Activated CD4-positive, alpha-beta T cell treated with anti-CD3 and anti-CD28 coated beads, Interleukin-2, amount 50 U/mL, for 16 hours (primary cell): Measurements from ENCODE around the gene WDR83.
A peak's percentile ranks its signal among the peaks of the same experiment; 100 is the strongest.
"Not testable (repeated sequence)": the region's sequence is repeated elsewhere in the genome, so short reads cannot be mapped to it uniquely, and the experiment has no call there.

Experiments used
- DNase-seq: peaks from one replicate; pipeline ENCODE4 v3.0.0-alpha.2; 2020

WDR83 gene

DNA sequence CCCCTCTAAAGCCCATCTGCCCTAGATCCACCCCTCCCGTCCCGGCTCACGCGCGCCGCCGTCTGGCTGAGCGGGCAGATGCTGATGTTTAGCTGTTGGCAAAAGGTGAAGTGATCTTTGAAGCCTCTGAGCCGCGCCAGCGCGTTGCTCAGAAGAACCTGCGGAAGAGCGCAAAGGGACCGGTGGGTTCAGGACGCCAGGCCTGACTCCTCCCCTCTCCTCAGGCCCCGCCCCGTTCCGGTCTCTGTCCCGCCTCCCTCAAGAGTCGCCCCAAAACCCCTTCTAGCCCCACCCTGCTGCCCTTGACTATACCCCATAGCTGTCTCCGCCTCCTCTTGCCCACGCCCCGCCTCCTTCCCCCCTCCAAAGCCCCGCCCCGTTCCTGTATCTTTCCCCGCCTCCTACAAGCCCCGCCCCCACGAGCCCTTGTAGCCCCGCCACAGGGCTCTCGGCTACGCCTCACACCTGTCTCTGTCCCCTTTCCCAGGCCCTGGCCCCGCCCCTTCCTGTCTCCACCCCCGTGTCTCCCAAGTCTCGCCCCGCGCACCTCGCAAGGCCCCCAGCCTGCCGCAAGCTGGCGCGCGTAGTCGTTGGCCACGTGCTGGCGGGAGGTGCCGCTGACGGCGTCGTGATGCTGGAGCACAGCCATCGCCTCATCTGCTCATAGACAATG, 9.6 kb upstream of the WDR83 start:
- no peak for DNase-seq

DNA sequence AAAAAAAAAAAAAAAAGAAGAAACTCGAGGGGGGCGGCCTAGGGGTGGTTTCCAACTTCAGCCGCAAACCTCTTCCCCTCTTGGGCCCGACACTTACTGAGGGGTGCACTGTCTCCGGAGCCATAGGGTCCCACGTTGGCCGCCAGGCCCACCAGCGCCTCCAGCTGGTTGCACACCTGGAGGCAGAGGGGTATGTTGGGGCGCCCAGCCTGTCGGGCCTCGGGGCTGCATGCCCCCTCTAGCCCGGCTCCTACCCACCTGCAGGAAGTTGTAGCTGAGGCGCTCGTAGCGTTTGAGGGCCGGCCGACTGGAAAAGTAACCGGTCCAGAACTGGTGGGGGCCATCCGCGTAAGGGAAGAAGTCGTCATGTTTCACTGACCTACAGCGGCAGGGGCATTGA, 8.6 kb upstream of the WDR83 start:
- no peak for DNase-seq

DNA sequence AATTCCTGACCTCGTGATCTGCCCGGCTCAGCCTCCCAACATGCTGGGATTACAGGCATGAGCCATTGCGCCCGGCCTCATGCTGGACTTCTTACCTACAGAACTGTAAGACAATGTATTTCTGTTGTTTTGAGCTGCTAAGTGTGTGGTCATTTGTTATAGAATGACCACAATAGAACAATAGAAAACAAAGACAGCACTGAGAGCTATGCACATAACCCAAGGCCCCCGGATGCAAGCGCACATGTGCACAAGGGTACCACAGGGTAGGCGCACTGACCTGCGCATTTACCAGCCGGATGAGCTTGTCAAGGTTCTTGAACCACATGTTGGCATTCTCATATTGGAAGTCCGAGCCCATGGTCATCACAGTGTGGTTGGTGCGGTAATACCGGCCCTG, 5.6 kb upstream of the WDR83 start:
- DNase-seq = no peak

DNA sequence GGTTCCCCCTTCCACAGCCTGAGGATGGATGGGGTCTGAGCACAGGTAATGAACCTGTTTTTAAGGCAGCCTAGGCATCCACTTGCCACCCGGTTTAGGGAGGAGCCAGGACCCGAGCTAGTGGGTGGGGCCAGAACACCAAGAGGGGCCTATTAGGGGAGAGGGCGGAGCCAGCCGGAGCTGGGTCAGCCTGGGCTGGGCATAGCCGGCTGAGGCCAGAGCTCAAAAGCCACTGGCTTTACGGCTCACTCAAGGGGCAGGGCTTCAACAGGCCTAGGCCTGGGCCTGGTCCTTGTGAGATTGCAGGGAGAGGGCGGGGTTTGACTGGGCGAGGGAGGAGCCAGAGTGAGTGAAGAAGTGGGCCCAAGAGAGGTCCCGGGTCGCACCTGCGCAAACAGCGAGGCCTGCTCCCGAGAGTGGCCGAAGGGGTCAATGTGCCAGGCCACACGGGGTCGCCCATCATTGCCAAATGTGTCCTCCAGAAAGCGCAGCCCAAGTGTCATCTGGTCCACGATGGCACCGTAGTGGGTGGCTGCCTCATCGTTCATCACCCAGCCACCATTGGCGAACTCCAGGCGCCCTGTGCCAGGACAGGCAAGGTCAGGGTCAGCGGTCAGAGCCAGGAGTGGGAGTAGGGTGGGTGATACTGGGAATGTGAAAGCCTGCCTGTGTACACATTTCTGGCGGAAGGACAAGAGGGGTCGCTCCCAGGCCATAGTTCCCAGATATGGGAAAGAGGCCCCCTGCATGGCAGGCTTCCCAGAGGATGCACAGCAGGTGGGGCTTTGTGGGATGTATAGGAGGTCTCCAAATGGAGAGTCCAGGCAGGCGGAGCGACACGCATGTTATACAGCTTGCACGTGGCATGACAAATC, 2.0 kb upstream of the WDR83 start:
- DNase-seq = no peak

DNA sequence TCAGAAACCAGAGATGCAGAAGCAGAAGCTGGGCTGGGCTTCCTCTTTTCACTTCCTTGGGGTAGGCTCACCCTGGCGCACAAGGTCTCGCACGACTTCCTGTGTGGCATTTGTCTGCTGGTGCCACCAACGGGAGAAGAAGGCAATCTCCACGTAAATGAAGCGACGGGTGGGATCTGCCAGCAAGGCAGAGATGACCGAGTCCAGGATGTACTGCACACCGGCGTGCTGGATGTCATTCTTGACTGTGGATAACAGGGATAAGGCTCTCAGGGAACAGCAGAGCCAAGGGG, 1.4 kb upstream of the WDR83 start:
- DNase-seq = peak; percentile 84

DNA sequence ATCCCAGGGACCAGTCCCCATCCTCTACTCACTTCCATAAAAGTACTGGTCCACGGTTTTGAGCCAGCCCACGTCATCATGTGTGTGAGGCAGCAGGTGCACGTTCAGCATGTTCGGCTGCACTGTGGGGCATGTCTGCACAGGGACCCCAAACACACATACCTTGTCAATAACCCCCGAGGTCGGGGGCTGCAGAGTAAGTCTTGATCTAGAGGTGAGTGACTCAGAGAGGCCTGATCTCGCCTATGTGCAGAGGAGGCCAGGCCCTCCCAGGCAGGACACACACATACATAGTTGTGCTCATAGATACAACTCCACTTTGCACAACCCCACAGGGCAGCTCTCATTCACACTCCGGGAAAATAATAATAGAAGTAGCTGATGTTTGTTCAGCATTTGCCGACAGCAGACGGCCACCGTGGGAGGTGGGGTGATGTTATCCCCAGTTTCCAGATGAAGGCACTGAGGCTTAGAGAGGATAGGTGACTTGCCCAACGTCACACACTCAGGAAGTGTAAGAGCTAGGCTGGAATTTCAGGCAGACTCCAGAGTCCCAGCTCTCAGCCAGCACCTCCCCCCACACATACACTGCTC, 839 bp upstream of the WDR83 start:
- no peak for DNase-seq

DNA sequence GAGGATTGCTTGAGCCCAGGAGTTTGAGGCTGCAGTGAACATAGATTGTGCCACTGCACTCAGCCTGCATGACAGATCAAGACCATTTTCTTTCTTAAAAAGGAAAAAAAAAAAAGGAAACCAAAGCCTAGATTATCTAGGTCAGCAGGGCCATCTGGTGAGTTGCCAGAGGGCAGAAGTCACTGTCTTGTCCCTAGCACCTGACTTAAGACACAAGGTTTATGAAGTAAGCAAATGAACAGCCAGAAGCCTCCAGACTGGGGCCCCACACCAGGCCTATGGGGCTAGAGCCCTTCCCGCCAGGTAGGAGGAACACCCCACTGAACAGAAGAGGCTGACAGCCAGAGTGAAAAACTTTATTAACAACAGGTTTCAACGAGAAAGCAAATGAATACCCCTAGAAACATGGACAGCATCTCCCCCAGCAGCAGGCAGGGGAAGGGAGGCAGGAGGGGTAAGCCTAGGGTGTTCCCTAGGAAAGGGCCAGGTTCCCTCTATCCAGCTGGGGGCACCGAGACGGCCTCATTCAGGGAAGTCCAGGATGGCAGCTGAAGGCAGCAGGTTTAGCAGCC, 1.2 kb downstream of the WDR83 start:
- DNase-seq = no peak

DNA sequence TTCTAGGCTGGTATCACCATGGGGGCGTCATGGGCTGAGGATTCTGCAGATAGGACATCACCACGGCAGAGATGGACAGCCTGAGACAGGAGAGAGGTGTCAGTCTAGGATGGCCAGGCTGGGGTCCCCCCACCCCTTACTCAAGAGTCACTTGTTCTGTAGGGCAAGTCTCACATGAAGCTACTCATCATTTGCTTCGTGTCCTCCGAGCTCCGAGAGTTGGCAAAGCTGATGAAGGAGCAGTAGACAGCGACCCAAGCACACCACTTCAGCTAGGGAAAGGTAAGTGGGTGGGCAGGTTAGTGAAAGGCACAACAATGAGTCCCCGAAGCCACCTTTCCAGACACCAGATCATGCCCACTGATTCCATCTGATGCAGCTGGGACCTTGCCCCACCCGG, 1.7 kb downstream of the WDR83 start:
- no peak for DNase-seq

DNA sequence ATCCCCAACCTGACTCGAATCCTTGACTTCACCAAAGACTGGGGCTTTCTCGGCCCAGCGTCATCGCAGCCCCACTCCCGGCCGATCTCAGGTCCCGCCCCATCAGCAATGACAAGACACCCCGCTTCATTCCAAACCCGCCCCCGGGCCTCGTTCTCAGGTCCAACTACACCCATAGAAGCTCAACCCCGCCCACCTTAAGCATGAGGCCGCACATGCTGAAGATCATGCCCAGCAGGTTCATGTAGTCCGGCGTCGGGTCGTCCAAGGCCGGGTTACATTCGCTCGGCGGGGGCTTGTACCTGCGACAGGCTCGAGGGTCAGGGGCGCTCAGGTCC, 2.3 kb downstream of the WDR83 start:
- DNase-seq = peak; percentile 67

DNA sequence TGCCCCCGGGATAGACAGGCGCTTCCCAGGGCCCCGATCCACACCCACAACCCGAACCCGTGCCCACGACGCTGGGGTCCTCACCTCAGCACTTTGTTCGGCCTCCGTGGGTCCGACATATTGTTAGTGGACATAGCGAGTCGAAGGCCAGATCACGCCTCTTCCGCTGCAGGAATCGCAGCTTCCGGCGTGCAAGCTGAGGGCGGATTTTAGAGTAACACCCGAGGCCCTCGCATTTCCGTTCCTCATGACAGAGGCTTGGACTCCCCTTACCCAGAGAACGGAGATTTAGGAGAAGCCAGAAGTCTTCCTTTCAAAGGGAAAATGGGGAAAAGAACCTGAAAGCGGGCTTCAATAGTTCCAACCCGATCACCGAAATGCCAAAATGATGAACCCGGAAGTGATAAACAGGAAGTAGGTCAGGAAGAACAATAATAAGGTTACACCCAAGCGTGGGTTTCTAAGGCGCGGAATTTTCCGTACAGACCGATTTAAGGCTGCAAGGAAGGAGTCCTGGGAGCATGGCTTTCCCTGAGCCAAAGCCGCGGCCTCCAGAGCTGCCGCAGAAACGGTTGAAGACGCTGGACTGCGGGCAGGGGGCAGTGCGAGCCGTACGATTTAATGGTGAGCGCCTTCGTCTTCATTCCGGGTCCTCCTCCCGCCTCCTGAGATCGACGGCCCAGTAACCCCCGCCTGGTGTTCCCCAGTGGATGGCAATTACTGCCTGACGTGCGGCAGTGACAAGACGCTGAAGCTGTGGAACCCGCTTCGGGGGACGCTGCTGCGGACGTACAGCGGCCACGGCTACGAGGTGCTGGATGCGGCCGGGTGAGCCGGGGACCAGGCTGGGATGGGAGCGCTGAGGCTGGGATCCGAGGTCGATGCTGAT, 2.9 kb downstream of the WDR83 start:
- peak; percentile 76 for DNase-seq

DNA sequence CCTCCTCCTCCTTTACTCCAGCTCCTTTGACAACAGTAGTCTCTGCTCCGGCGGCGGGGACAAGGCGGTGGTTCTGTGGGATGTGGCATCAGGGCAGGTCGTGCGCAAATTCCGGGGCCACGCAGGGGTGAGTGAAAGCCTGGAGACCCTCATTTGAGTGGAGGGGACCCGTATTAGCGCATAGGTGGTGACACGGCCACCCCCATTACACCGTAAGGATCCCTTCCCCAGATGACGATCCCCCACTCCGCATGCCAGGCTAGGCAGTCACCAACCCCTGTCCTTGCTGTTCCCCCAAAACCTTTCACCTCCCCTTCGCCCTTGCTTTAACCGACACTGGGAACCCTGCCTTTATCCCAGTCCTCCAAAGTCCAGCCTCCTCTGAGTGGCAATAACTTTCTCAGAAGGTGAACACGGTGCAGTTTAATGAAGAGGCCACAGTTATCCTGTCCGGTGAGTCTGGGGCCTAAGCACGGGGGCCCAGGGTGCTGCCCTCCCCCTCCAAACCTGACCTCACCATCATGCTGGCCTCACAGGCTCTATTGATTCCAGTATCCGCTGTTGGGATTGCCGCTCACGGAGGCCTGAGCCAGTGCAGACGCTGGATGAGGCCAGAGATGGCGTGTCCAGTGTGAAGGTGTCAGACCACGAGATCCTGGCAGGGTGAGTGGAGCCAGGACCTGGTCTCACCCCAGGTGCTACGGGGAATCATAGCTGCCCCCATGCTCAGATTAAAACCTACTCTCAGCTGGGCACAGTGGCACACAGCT, 3.7 kb downstream of the WDR83 start:
- DNase-seq = no peak

DNA sequence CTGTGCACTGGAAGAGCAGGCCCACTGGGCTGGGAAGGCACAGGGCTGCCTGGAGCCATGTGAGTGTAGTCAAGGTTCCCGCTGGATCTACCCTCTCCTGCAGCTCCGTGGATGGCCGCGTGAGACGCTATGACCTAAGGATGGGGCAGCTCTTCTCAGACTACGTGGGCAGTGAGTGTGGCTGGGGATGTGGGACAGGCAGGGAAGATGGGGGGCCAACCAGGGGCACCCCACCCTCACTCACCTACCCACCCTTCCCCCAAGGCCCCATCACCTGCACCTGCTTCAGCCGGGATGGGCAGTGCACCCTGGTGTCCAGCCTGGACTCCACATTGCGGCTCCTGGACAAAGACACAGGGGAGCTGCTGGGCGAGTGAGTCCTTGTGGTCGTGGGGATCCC, 6.1 kb downstream of the WDR83 start:
- no peak for DNase-seq

DNA sequence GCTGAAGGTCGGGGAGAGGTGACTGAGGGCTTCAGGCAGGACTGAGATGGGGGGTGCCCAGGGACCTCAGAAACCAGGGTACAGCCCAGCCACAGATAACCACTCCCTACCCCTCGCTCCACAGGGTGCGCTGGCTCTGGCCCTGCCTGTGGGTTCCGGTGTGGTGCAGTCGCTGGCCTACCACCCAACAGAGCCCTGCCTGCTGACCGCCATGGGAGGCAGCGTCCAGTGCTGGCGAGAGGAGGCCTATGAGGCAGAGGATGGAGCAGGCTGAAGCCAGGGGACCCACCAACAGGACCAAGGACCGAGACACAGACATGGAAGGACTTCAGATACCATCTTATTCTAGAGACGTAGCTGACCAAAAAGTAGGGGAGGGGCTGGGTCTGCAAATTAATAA, 8.8 kb downstream of the WDR83 start:
- DNase-seq = no peak

DNA sequence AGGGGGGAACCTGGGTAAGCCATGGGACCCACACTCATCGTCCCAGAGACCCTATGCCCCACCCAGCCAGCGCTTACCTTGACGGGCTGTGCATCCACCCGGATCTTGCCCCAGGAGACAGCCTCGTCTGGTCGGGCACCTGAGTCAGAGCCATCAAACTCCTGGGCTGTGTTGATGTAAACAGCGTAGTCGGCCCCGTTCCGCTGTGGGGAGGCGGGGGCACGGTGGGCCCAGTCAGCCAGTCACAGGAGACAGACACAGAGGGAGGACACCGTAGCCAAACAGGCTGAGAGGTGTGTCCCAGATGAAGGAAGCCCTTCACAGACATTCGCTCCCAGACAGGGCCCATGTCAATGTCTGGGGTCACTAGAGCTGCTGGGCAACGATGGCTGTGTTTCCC, 9.3 kb downstream of the WDR83 start:
- DNase-seq = no peak

DNA sequence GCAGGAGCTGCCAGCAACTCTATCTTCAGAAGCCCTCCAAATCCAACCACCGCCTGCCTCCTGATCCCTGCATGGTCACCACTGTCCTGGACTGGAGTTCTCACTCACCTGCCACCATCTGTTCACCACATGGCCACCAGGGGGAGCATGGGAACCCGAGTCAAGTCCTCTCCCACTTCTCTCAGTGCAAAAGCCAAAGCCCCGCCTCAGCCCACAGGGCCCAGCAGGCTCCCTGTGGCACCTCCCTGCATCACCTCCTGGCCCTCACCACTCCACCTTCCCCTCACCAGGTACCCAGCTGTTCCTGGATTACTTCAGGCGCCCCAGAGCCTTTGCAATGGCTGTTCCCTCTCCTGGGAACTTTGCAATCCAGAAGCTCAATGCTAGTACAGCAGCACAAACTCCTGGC, 9.8 kb downstream of the WDR83 start:
- peak; percentile 89 for DNase-seq

DNA sequence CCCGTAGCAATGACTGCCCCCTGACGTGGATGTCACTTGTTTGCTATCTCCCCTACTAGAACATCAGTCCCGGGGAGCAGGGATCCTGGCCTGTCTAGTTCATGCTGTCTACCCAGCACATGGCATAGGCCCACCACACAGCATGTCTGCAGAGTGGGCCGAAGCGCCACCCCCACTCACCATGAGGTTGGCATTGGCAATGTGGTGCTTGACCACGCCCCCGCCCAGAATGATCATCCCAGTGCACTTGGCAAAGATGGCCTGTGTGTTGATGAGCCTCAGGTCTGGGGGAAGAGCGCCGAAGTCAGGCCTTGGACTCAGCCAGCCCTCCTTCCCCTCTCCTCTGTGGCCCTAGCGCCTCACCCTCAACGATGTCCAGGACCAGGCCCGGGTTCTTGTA, 10.3 kb downstream of the WDR83 start:
- DNase-seq = no peak

DNA sequence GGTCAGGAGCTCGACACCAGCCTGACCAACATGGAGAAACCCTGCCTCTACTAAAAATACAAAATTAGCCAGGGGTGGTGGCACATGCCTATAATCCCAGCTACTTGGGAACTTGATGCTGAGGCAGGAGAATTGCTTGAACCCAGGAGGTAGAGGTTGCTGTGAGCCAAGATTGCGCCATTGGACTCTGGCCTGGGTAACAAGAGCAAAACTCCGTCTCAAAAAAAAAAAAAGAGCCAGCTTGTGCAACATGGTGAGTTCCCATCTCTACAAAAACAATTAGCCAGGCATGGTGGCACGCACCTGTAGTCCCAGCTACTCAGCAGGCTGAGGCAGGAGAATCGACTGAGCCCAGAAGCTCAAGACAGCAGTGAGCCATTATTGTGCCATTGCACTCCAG, 11.4 kb downstream of the WDR83 start:
- DNase-seq = not testable (repeated sequence)

DNA sequence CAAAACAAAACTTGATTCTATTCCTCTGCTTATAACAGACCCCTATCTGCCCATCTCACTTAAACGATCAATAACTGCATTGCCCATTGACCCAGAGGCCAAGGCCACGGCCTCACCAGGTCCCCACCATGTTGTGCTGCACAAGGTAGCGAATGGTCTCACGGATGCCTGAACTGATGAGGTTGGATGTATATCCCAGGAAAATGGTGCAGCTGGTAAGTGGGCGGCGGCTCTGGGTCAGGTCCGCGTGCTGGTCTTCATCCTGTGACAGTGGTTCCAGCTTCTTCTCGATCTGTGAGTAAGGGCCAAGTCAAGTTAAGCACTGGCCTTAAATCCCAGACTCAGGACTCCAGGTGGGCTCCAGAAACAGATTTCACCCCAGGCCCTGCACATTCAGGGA, 13.4 kb downstream of the WDR83 start:
- DNase-seq = no peak

DNA sequence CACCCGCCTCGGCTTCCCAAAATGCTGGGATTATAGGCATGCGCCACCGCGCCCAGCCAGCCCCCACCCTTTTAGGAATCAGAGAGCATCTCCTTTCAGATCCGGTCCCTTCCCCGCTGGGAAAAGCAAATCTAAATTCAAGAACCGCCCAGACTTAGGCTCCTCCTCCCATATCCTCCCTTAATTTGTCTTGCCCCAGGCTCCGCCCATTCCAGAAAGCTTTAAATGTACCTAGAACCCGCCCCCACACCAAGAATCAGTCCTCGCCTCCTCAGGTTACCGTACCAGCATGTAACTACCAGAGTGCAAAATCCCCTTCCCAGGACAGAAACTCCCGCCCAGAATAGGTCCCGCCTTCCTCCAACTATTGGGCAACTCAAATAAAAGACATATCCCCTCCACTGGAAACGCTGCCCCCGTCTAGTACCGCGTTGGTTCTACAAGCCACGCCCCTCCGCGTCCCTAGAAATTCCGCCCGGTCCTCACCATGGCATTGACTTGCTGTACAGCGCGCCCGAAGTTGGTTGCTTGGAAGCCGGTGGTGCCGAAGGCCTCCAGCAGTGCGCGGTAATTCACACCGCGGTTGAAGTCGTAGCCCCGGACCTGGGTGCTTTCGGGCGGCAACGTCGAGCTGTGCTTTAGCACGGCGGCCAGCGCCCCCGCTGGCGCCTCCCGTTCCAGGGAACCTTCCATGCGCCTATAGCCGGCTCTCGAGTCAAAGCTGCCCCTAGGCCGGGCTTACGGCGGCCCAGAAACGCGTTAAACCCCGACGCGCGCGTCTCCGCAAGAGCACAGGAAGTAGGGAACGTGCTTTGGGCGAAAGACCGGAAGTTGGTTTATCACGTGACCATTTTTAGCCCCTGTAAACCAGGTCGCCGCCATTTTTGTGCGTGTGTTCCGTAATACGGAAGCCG, 14.7 kb downstream of the WDR83 start, which contains the start of gene DHPS:
DHPS (minus strand) TSS at position 807 of the 914 bp plus-strand sequence; CDS start at position 693, 114 bp downstream.
- DNase-seq = peak; percentile 96

DNA sequence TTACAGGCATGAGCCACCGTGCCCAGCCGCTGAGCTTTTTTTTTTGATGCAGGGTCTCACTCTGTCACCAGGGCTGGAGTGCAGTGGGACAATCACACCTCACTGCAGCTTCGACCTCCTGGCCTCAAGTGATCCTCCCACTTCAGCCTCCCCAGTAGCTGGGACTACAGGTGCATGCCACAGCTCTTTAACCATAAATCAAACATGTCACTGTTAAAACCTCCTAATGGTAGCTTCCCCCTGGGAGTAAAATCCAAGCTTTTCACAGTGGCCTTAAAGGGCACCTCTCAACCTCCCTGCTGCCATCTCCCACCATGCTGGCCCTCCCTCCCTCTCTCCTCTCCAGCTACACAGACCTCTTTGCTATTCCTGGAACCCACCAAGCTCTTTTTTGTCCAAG, 19.2 kb downstream of the WDR83 start:
- DNase-seq = no peak
